MM.1S (cell line): ENCODE data around the gene TTC28.

Experiments used
- DNase-seq: peaks from one replicate; pipeline ENCODE4 v3.0.0-alpha.2; 2015
- H2AFZ ChIP-seq: fragments of 300-600 bp; sonication (generic); 2 replicates; pipeline ENCODE4 v1.6.0; 2016; ENCODE audit warnings: antibody characterized with exemption, low read length
- H3F3A ChIP-seq: fragments of 300-600 bp; sonication (generic); 2 replicates; pipeline ENCODE4 v1.6.1; 2016; ENCODE audit warnings: mild to moderate bottlenecking, antibody characterized with exemption, low read length, moderate library complexity, mixed read lengths; ENCODE audit not compliant: insufficient read depth
- H3K27ac ChIP-seq: fragments of 300-600 bp; sonication (generic); 2 replicates; pipeline ENCODE4 v1.5.1; 2016; ENCODE audit warnings: mild to moderate bottlenecking, low read length
- H3K27me3 ChIP-seq: fragments of 300-600 bp; sonication (generic); replicated peaks from 2 replicates; pipeline ENCODE4 v1.6.0; 2016; ENCODE audit warnings: low read length; ENCODE audit not compliant: insufficient read depth
- H3K36me3 ChIP-seq: fragments of 300-600 bp; sonication (generic); replicated peaks from 2 replicates; pipeline ENCODE4 v1.6.1; 2016; ENCODE audit warnings: mild to moderate bottlenecking, low read length, mixed read lengths; ENCODE audit not compliant: insufficient read depth
- H3K4me1 ChIP-seq: fragments of 300-600 bp; sonication (generic); 2 replicates; pipeline ENCODE4 v1.6.1; 2016; ENCODE audit warnings: low read length, mixed read lengths
- H3K4me2 ChIP-seq: fragments of 300-600 bp; sonication (generic); 2 replicates; pipeline ENCODE4 v1.6.0; 2016; ENCODE audit warnings: low read depth, low read length
- H3K4me3 ChIP-seq: fragments of 300-600 bp; sonication (generic); 2 replicates; pipeline ENCODE4 v1.5.1; 2016; ENCODE audit warnings: low read length, mixed read lengths
- H3K79me2 ChIP-seq: fragments of 300-600 bp; sonication (generic); 2 replicates; pipeline ENCODE4 v1.6.1; 2016; ENCODE audit warnings: mixed run types, low read length, mixed read lengths
- H3K9ac ChIP-seq: fragments of 300-600 bp; sonication (generic); 2 replicates; pipeline ENCODE4 v1.6.1; 2016; ENCODE audit warnings: low read length, mixed read lengths
- H3K9me2 ChIP-seq: fragments of 300-600 bp; sonication (generic); replicated peaks from 2 replicates; pipeline ENCODE4 v1.6.1; 2016; ENCODE audit warnings: mild to moderate bottlenecking, low read length, mixed read lengths; ENCODE audit not compliant: insufficient read depth
- H3K9me3 ChIP-seq: fragments of 300-600 bp; sonication (generic); replicated peaks from 2 replicates; pipeline ENCODE4 v1.6.1; 2016; ENCODE audit warnings: mild to moderate bottlenecking, low read length, mixed read lengths; ENCODE audit not compliant: insufficient read depth
- H4K20me1 ChIP-seq: fragments of 300-600 bp; sonication (generic); 2 replicates; pipeline ENCODE4 v1.6.1; 2016; ENCODE audit warnings: mild to moderate bottlenecking, low read length, moderate library complexity, mixed read lengths; ENCODE audit not compliant: insufficient read depth
- EZH2 ChIP-seq: fragments of 300-600 bp; sonication (generic); optimal IDR thresholded peaks from 2 replicates; pipeline ENCODE3; 2017; ENCODE audit warnings: low read depth, mild to moderate bottlenecking, antibody characterized with exemption, low read length, mixed read lengths
- EZH2phosphoT487 ChIP-seq: fragments of 300-600 bp; sonication (generic); IDR thresholded peaks from 2 replicates; pipeline ENCODE4 v1.6.1; 2018; ENCODE audit warnings: antibody characterized with exemption, low read length
- TF ChIP-seq, protein P1 (sequence below): fragments of 300-600 bp; sonication (generic); IDR thresholded peaks from 2 replicates; pipeline ENCODE4 v1.5.1; 2016; ENCODE audit warnings: antibody characterized with exemption, low read length, mixed read lengths

The TTC28 gene

DNA sequence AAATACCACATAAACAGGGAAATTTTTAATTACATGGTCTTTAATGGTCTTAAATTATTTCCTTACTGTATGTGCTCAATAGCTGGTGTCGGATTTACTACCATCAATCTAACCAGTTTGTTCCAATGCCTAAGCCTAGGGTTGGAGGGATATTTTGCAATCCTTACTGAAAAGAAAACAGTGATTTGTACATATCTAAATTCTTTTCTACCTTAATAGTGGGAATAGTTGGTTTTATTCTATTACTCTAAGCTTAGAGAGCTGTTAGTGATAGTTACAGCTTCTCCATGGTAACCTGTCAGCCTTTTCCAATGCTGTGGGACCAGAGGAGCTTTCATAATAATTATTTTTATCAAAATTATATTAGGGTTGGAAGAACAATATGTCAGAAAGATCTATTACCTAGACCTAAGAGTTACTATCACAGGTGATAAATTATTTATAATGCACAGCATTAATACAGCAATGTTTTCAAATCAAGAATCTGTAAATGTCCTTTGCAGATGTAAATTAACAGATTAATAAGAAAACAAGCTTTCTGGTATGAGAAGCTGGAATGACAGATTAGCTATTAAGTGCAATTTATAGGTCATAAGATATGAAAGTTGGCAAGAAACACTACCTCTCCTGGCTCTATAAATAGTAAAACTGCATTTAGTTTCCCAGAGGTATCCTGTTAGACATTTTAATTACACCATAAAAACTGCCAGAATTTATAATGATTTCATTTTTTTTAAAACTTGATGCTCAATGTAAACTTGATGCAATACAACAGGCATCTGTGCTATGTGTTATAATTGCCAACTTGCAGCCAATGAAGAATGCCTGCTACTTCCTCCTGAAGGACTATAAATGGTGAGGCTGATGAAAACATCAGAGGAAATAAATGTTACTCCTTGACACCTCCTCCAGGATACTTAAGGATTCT, 498.6 kb downstream of the TTC28 start:
- Histone ChIP-seq H4K20me1 (no peaks in the 10 kb centered on the region), H3K27ac (no peak overlapping the region), H3K9me3 (no peaks in the 10 kb centered on the region), H3K79me2 (no peaks in the 10 kb centered on the region), H3K4me1 (no peaks in the 10 kb centered on the region), H3K9me2 (no peaks in the 10 kb centered on the region), H3K4me2 (no peak overlapping the region), H3K36me3 (no peaks in the 10 kb centered on the region), H3K4me3 (no peak overlapping the region), H3K9ac (no peak overlapping the region), H2AFZ (no peak overlapping the region), H3K27me3 (no peaks in the 10 kb centered on the region), H3F3A (no peaks in the 10 kb centered on the region)
- no peak for TF ChIP-seq EZH2
- no peak for DNase-seq

DNA sequence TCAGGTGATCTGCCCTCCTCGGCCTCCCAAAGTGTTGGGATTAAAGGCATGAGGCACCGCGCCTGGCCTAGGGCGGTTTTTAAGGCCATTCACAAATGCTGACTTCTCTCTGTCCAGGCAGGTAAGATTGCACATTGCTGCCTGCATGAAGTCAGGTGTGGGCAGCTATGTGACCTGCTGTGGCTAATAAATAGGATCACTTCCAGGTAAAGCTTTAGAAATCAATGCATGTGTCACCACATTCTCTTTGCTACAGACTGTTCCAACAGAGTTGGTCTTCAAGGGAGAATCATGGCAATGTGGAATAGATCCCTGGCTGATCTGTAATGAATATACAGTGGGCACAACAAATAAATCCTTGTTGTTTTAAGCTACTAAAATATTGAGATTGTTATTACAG, 500.2 kb downstream of the TTC28 start:
- Histone ChIP-seq H3K9ac (no peak overlapping the region), H3F3A (no peaks in the 10 kb centered on the region), H3K27me3 (no peaks in the 10 kb centered on the region), H3K4me1 (no peaks in the 10 kb centered on the region), H3K4me2 (no peak overlapping the region), H2AFZ (no peak overlapping the region), H3K27ac (no peak overlapping the region), H4K20me1 (no peaks in the 10 kb centered on the region), H3K9me2 (no peaks in the 10 kb centered on the region), H3K9me3 (no peaks in the 10 kb centered on the region), H3K36me3 (no peaks in the 10 kb centered on the region), H3K4me3 (no peak overlapping the region), H3K79me2 (no peaks in the 10 kb centered on the region)
- TF ChIP-seq EZH2phosphoT487 (no peak), EZH2 (no peak)
- TF ChIP-seq, protein P1, sequence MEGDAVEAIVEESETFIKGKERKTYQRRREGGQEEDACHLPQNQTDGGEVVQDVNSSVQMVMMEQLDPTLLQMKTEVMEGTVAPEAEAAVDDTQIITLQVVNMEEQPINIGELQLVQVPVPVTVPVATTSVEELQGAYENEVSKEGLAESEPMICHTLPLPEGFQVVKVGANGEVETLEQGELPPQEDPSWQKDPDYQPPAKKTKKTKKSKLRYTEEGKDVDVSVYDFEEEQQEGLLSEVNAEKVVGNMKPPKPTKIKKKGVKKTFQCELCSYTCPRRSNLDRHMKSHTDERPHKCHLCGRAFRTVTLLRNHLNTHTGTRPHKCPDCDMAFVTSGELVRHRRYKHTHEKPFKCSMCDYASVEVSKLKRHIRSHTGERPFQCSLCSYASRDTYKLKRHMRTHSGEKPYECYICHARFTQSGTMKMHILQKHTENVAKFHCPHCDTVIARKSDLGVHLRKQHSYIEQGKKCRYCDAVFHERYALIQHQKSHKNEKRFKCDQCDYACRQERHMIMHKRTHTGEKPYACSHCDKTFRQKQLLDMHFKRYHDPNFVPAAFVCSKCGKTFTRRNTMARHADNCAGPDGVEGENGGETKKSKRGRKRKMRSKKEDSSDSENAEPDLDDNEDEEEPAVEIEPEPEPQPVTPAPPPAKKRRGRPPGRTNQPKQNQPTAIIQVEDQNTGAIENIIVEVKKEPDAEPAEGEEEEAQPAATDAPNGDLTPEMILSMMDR = no peak
- no peak for DNase-seq

DNA sequence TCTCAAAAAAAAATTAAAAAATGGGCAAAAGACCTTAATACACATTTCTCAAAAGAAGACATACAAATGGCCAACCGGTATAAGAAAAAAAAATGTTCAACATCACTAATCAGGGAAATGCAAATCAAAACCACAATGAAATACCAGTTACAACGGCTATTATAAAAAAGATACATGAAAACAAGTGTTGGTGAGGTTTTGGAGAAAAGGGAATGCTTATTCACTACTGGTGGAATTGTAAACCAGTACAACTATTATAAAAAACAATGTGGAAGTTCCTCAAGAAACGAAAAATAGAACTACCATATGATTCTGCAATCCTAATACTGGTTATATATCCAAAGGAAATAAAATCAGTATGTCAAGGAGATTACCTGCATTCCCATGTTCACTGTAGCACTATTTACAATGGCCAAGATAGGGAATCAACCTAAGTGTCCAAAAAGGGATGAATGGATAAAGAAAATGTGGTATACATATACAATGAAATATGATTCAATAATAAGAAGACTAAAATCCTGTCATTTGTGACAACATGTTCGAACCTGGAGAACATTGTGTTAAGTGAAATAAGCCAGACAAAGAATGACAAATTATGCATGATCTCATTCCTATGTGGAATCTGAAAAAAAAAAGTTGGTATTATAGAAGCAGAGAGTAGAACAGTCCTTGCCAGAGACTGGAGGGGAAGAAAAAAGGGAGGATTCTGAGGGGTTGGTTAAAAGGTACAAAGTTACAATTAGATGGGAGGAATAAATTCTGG, 503.7 kb downstream of the TTC28 start:
- Histone ChIP-seq H4K20me1 (no peaks in the 10 kb centered on the region), H3K27me3 (no peaks in the 10 kb centered on the region), H2AFZ (no peak overlapping the region), H3K36me3 (no peaks in the 10 kb centered on the region), H3F3A (no peaks in the 10 kb centered on the region), H3K27ac (no peak overlapping the region), H3K9me3 (no peaks in the 10 kb centered on the region), H3K4me3 (no peak overlapping the region), H3K4me1 (no peaks in the 10 kb centered on the region), H3K9me2 (no peaks in the 10 kb centered on the region), H3K9ac (no peak overlapping the region), H3K79me2 (no peaks in the 10 kb centered on the region), H3K4me2 (no peak overlapping the region)
- DNase-seq = no peak
- no peak for TF ChIP-seq EZH2
- TF ChIP-seq EZH2phosphoT487 = no peak
- TF ChIP-seq, protein P1 = no peak
